Activated CD4-positive, alpha-beta memory T cell treated with anti-CD3 and anti-CD28 coated beads for 36 hours (primary cell): ENCODE data around the gene KBTBD13. TPM values are rescaled to one million over a fixed set of nuclear protein-coding genes. Genes with fewer than 3 reads are reported as not detected.
A peak's percentile ranks its signal among the peaks of the same experiment; 100 is the strongest.
"Not testable (repeated sequence)": the region's sequence is repeated elsewhere in the genome, so short reads cannot be mapped to it uniquely, and the experiment has no call there.

ENCODE experiments used
- CTCF ChIA-PET: fragments of 350-600 bp; sonication (Branson Sonifier 250); formaldehyde crosslinking; loops from one replicate; lab custom pipeline; 2021; ENCODE audit warnings: antibody characterized with exemption, inconsistent platforms; lab: Charles Lee
- POLR2A ChIA-PET: fragments of 350-600 bp; sonication (Branson Sonifier 250); formaldehyde crosslinking; loops from one replicate; lab custom pipeline; 2021; ENCODE audit warnings: antibody characterized with exemption; lab: Charles Lee
- DNase-seq: peaks from one replicate; pipeline ENCODE4 v3.0.0-alpha.2; 2020
- H3K27ac Mint-ChIP-seq: one replicate; pipeline ENCODE4 v1.8.0; 2021; ENCODE audit warnings: mixed read lengths
- H3K27me3 Mint-ChIP-seq: one replicate; pipeline ENCODE4 v1.8.0; 2021; ENCODE audit warnings: mixed read lengths
- H3K36me3 Mint-ChIP-seq: one replicate; pipeline ENCODE4 v1.8.0; 2021; ENCODE audit warnings: mixed read lengths
- H3K4me1 Mint-ChIP-seq: one replicate; pipeline ENCODE4 v1.8.0; 2021; ENCODE audit warnings: low read depth, mixed read lengths
- H3K4me3 Mint-ChIP-seq: one replicate; pipeline ENCODE4 v1.8.0; 2021; ENCODE audit warnings: mild to moderate bottlenecking, mixed read lengths
- H3K9me3 Mint-ChIP-seq: one replicate; pipeline ENCODE4 v1.8.0; 2021; ENCODE audit warnings: mixed read lengths
- intact Hi-C: fragments of 100-400 bp; cut with micrococcal nuclease; formaldehyde crosslinking; loops from one replicate; pipeline ENCODE4 v1.15.1; 2023
- total RNA-seq, 2 experiments: library from RNA; stranded (reverse); gene quantifications; one replicate each; pipeline ENCODE4 v1.2.3, GENCODE V29; 2021

KBTBD13 gene
- total RNA-seq, 2 experiments from 2014 or later, result not detected

DNA sequence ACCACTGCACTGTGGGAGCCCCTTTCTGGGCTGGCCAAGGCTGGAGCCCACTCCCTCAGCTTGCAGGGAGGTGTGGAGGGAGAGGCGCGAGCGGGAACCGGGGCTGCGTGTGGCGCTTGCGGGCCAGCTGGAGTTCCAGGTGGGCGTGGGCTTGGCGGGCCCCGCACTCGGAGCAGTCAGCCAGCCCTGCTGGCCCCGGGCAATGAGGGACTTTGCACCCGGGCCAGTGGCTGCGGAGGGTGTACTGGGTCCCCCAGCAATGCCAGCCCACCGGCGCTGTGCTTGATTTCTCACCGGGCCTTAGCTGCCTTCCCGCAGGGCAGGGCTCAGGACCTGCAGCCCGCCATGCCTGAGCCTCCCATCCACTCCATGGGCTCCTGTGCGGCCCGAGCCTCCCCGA is 1.6 kb upstream of the KBTBD13 start:
- DNase-seq, H3K9me3 Mint-ChIP-seq, H3K27ac Mint-ChIP-seq, H3K4me1 Mint-ChIP-seq, H3K4me3 Mint-ChIP-seq, intact Hi-C loops, H3K36me3 Mint-ChIP-seq, CTCF ChIA-PET, POLR2A ChIA-PET: not testable (repeated sequence)
- peaks cover 20% of the 10 kb centered on the region for H3K27me3 Mint-ChIP-seq

DNA sequence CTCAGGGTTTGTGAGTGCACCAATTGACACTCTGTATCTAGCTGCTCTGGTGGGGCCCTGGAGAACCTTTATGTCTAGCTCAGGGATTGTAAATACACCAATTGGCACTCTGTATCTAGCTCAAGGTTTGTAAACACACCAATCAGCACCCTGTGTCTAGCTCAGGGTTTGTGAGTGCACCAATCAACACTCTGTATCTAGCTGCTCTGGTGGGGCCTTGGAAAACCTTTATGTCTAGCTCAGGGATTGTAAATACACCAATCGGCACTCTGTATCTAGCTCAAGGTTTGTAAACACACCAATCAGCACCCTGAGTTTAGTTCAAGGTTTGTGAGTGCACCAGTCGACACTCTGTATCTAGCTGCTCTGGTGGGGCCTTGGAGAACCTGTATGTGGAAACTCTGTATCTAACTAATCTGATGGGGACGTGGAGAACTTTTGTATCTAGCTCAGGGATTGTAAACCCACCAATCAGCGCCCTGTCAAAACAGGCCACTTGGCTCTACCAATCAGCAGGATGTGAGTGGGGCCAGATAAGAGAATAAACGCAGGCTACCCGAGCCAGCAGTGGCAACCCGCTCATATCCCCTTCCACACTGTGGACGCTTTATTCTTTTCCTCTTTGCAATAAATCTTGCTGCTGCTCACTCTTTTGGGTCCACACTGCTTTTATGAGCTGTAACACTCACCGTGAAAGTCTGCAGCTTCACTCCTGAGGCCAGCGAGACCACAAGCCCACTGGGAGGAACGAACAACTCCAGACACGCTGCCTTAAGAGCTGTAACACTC is 745 bp upstream of the KBTBD13 start:
- intact Hi-C loops, H3K27ac Mint-ChIP-seq, H3K4me1 Mint-ChIP-seq, POLR2A ChIA-PET, H3K4me3 Mint-ChIP-seq, H3K36me3 Mint-ChIP-seq, DNase-seq, H3K9me3 Mint-ChIP-seq: not testable (repeated sequence)
- CTCF ChIA-PET, result interaction anchor here (0.9 to 3.5 kb wide), 4 partner anchors 21 to 348 kb away, joined by 3 to 35 read pairs (median 4); no protein-coding TSS in a partner anchor
- peaks cover 22% of the 10 kb centered on the region for H3K27me3 Mint-ChIP-seq

DNA sequence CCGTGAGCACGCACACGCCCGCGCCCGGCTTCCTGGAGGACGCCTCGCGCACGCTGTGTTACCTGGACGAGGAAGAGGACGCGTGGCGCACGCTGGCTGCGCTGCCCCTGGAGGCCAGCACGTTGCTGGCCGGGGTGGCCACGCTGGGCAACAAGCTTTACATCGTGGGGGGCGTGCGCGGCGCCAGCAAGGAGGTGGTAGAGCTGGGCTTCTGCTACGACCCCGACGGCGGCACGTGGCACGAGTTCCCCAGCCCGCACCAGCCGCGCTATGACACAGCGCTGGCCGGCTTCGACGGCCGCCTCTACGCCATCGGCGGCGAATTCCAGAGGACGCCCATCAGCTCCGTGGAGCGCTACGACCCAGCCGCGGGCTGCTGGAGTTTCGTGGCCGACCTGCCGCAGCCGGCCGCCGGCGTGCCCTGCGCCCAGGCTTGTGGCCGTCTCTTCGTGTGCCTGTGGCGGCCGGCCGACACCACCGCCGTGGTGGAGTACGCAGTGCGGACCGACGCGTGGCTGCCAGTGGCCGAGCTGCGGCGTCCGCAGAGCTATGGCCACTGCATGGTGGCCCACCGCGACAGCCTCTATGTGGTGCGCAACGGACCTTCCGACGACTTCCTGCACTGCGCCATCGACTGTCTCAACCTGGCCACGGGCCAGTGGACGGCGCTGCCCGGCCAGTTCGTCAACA is 890 bp downstream of the KBTBD13 start:
- H3K27ac Mint-ChIP-seq, result no peak overlapping the region
- peaks cover 4% of the 10 kb centered on the region for H3K4me1 Mint-ChIP-seq
- ChIA-PET POLR2A (no interaction called here), CTCF (interaction anchor here (0.9 to 3.5 kb wide), 7 partner anchors 8 to 43 kb away, joined by 3 to 35 read pairs (median 5); no protein-coding TSS in a partner anchor)
- intact Hi-C loops, result no loop called here
- no peak overlapping the region for H3K4me3 Mint-ChIP-seq
- H3K9me3 Mint-ChIP-seq, result no peaks in the 10 kb centered on the region
- no peaks in the 10 kb centered on the region for H3K36me3 Mint-ChIP-seq
- H3K27me3 Mint-ChIP-seq, result peaks cover 25% of the 10 kb centered on the region
- DNase-seq, result no peak

DNA sequence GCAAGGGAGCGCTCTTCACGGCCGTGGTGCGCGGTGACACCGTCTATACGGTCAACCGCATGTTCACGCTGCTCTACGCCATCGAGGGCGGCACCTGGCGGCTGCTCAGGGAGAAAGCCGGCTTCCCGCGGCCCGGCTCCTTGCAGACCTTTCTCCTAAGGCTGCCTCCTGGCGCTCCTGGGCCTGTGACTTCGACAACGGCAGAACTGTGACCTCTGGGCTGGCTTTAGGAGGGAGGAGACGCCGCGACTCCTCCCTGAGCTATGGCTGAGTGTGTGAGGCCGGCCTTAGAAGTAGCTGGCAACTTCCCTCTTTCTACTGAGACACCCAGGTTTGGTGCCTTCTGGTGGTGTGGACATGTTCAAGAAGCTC is 1.4 kb downstream of the KBTBD13 start:
- ChIA-PET CTCF (interaction anchor here (0.6 to 3.5 kb wide), 12 partner anchors 9 to 350 kb away, joined by 3 to 35 read pairs (median 4); partner anchors contain the start of gene PARP16), POLR2A (no interaction called here)

DNA sequence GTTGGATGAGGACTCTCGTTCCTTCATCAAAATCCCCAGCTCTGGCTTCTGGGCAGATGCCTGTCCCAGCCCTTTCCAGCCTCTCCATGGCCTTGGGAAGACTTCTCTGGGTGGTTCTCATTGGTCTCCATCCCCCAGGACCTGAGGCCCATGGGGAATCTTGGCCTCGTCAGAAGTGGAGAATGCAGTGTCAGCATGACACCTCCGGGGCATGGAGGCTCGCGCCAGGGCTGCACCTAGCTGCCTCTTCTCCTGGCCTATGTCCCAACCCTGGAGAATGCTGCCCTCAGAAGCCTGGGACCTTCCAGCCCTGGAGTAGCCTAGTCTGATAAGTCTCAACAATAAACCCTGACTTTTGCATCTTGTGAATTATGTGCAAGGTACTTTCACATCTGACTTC is 3.0 kb downstream of the KBTBD13 start:
- CTCF ChIA-PET, result interaction anchor here (1.4 kb wide), 1 partner anchor 17 kb away, joined by 3 read pairs; no protein-coding TSS in a partner anchor
- H3K27ac Mint-ChIP-seq, result no peak overlapping the region
- H3K9me3 Mint-ChIP-seq, result no peaks in the 10 kb centered on the region
- intact Hi-C loops, result no loop called here
- POLR2A ChIA-PET, result no interaction called here
- peaks cover 9% of the 10 kb centered on the region for H3K4me1 Mint-ChIP-seq
- DNase-seq, result no peak
- no peaks in the 10 kb centered on the region for H3K36me3 Mint-ChIP-seq
- no peak overlapping the region for H3K4me3 Mint-ChIP-seq
- peaks cover 36% of the 10 kb centered on the region for H3K27me3 Mint-ChIP-seq

More for the DNA sequence above, 1.4 kb downstream of the KBTBD13 start:
- intact Hi-C loops, result loop anchor here (1.0 kb wide), 1 partner anchor 45 kb away; no protein-coding TSS in a partner anchor
- Mint-ChIP-seq H3K27me3 (peaks cover 29% of the 10 kb centered on the region), H3K4me3 (no peak overlapping the region), H3K27ac (no peak overlapping the region), H3K9me3 (no peaks in the 10 kb centered on the region), H3K4me1 (peaks cover 9% of the 10 kb centered on the region), H3K36me3 (no peaks in the 10 kb centered on the region)
- peak; percentile 67 for DNase-seq

DNA sequence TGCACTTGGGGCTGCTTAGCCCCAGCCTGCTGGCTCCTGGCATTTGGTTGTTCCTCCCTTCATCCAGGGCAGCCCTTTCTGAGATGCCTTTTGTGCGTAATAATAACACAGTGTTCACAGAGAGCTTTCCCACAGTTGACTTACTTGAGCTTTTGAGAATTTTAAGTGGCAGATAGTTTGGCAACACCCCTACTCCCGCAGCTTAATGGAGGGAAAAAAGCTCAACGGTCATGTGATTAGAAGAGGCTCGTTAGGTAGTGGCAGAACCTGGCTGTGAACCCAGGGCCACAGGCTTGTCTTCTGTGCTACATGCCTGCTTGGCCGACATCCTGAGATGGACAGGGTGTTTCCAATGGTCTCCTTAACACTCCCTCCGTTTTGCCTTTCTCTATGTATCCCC is 4.7 kb downstream of the KBTBD13 start:
- Mint-ChIP-seq H3K27me3 (peaks cover 35% of the 10 kb centered on the region), H3K9me3 (no peaks in the 10 kb centered on the region), H3K36me3 (no peaks in the 10 kb centered on the region), H3K4me1 (peaks cover 9% of the 10 kb centered on the region), H3K27ac (no peak overlapping the region), H3K4me3 (no peak overlapping the region)
- CTCF ChIA-PET, result interaction anchor here (1.0 kb wide), 1 partner anchor 47 kb away, joined by 6 read pairs; no protein-coding TSS in a partner anchor
- POLR2A ChIA-PET, result no interaction called here
- no peak for DNase-seq
- intact Hi-C loops, result loop anchor here (10.0 kb wide), 1 partner anchor 346 kb away; no protein-coding TSS in a partner anchor

DNA sequence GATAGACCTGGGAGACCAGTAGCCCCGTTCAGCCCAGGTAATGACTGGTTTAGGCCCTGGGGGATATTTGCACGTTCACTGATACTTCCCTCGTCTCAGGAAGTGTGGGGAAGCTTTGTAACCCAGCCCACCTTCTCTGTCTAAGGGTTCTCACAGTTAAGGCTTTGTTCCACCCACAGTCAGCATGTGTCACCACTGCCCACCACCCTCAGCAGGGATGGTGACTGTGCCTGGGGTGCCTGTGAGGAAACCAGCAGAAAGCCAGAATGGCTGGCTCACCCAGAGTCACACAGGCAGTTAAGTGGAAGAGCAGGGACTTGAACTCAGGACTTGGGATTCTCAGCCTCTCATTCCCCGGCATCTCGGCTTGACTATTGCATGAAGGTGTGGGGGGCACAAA is 5.2 kb downstream of the KBTBD13 start:
- peak; percentile 35 for DNase-seq
- Mint-ChIP-seq H3K36me3 (no peaks in the 10 kb centered on the region), H3K4me1 (peaks cover 9% of the 10 kb centered on the region), H3K4me3 (no peak overlapping the region), H3K9me3 (no peaks in the 10 kb centered on the region), H3K27ac (no peak overlapping the region), H3K27me3 (peaks cover 33% of the 10 kb centered on the region)
- CTCF ChIA-PET, result no interaction called here
- POLR2A ChIA-PET, result no interaction called here
- intact Hi-C loops, result loop anchor here (10.0 kb wide), 1 partner anchor 347 kb away; no protein-coding TSS in a partner anchor

DNA sequence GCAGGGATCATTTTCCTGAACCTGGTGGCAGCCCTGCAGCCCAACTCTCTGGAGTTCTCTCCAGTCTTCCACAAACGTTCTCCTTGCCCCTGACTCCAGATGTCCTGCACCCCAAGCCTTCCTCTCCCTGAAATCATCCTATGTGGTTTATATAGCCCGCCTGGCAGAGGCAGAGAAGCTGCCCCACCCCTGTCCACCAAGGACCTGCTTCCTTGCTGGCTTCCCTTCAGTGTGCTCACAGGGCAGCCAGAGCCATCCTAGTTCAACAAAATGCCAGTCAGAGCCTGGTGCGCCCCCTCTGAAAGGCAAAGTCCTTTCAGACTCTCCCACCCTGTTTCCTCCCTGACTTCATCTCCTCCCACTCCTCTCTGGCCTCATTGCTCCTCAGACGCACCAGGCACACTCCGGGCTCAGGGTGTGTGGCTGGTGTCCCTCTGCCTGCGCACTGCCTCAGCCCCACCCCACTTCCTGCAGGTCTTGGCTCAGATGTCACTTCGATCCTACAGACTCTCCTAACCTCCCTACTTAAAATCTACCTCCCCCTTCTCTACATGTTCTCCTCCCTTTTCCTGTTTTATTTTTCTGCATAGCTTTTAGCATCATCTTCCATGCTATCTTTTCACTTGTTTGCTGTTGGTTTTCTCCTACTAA is 5.9 kb downstream of the KBTBD13 start:
- CTCF ChIA-PET, result interaction anchor here (1.6 to 2.5 kb wide), 2 partner anchors 26 to 49 kb away, joined by 3 to 8 read pairs; no protein-coding TSS in a partner anchor
- POLR2A ChIA-PET, result no interaction called here
- H3K27ac Mint-ChIP-seq, result no peak overlapping the region

DNA sequence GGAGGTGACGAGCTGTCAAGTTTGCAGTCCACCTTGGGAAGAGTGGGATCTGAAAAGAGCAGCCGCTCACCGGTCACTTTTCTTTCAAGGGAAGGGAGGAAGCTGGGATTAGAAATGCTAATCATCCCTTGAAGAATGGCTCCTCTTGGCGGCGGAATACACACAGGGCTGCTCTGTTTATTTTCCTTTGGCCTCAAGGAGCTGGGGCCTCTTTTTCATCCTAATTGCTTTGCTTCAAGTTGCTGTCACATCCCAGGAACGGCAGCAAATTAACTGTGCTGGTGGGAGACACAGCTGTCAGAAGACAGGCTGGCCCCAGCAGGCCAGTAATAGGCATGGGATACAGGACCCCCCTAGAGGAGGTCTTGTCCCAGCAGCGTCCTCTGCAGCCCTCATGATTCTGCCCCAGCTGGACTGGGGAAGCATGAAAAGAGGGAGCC is 6.7 kb downstream of the KBTBD13 start:
- ChIA-PET CTCF (interaction anchor here (1.6 to 2.5 kb wide), 2 partner anchors 27 to 49 kb away, joined by 3 to 8 read pairs; no protein-coding TSS in a partner anchor), POLR2A (no interaction called here)
- no peaks in the 10 kb centered on the region for H3K36me3 Mint-ChIP-seq
- no peaks in the 10 kb centered on the region for H3K9me3 Mint-ChIP-seq
- H3K4me3 Mint-ChIP-seq, result no peak overlapping the region
- intact Hi-C loops, result loop anchor here (10.0 kb wide), 1 partner anchor 348 kb away; no protein-coding TSS in a partner anchor
- no peak overlapping the region for H3K27ac Mint-ChIP-seq
- peaks cover 9% of the 10 kb centered on the region for H3K4me1 Mint-ChIP-seq
- no peak for DNase-seq
- H3K27me3 Mint-ChIP-seq, result peaks cover 25% of the 10 kb centered on the region

More for the DNA sequence above, 5.9 kb downstream of the KBTBD13 start:
- no peaks in the 10 kb centered on the region for H3K9me3 Mint-ChIP-seq
- peaks cover 33% of the 10 kb centered on the region for H3K27me3 Mint-ChIP-seq
- H3K4me3 Mint-ChIP-seq, result no peak overlapping the region
- intact Hi-C loops, result loop anchor here (10.0 kb wide), 1 partner anchor 348 kb away; no protein-coding TSS in a partner anchor
- H3K36me3 Mint-ChIP-seq, result no peaks in the 10 kb centered on the region
- H3K4me1 Mint-ChIP-seq, result peaks cover 9% of the 10 kb centered on the region
- DNase-seq, result peak; percentile 40

DNA sequence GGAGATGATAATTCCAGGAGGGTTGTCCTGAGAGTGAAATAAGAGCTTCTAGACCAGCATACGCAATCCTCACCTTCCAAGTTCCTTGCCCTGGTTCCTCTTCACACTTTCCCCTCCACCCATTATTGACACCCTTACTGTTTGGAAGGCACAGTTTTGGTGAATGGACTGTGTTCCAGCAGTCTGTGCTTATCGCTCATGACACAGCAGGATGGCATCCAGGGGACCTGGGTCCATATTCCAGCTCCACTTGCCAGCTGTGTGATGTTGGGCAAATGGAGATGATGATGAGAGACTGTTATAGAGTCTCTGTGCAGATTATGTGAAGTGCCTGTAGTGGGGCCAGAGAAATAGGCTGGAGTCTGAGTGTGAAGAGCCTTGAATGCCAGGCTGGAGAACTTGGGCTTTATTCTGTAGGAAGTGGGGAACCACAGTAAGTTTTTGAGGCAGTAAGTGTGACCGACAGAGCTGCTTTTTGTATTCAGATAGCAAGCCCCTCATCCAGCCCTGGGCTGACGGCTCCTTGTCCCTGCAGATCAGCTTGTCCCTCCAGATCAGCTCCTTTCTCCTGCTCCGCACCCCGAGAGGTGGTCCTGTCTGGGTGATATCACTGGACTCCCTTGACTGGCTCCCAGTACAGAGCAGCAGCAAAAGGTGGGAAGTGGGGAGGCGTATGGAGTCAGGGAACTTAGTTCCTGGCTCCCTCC is 8.1 kb downstream of the KBTBD13 start:
- H3K4me1 Mint-ChIP-seq, result peaks cover 9% of the 10 kb centered on the region
- ChIA-PET POLR2A (no interaction called here), CTCF (interaction anchor here (0.6 to 2.5 kb wide), 3 partner anchors 17 to 215 kb away, joined by 3 to 8 read pairs (median 5); no protein-coding TSS in a partner anchor)

More for the DNA sequence above, 8.1 kb downstream of the KBTBD13 start:
- Mint-ChIP-seq H3K27me3 (peaks cover 18% of the 10 kb centered on the region), H3K36me3 (no peaks in the 10 kb centered on the region), H3K4me3 (no peak overlapping the region), H3K27ac (no peak overlapping the region), H3K9me3 (no peaks in the 10 kb centered on the region)
- no peak for DNase-seq
- intact Hi-C loops, result loop anchor here (10.0 kb wide), 1 partner anchor 350 kb away; no protein-coding TSS in a partner anchor
